HL-60 (cell line): ENCODE data around the gene CNTNAP2.

Experiments
- DNase-seq, 2 experiments: peaks; one replicate each; pipeline ENCODE4 v3.0.0-alpha.2; 2010 to 2020; ENCODE audit warnings: low read depth in 1 of 2, low spot score in 1 of 2
- H3K27ac ChIP-seq: fragments of 250-450 bp; sonication (Bioruptor Pico); replicated peaks from 2 replicates; pipeline ENCODE4 v1.5.1; 2020; ENCODE audit warnings: mild to moderate bottlenecking, moderate library complexity
- H3K27me3 ChIP-seq: fragments of 250-450 bp; sonication (Bioruptor Pico); 2 replicates; pipeline ENCODE4 v1.5.1; 2021; ENCODE audit warnings: mild to moderate bottlenecking, moderate library complexity; ENCODE audit not compliant: insufficient read depth, poor library complexity, severe bottlenecking
- H3K4me3 ChIP-seq: replicated peaks from 2 replicates; pipeline ENCODE4 v1.5.1; 2011; ENCODE audit warnings: mild to moderate bottlenecking, control low read depth, low read length; ENCODE audit not compliant: insufficient read depth
- GABPA ChIP-seq: IDR thresholded peaks from 2 replicates; pipeline ENCODE4 v1.6.1; 2012; ENCODE audit warnings: low read depth
- POLR2AphosphoS5 ChIP-seq: IDR thresholded peaks from 2 replicates; pipeline ENCODE4 v1.6.1; 2012; ENCODE audit warnings: low read depth
- SPI1 ChIP-seq: IDR thresholded peaks from 2 replicates; pipeline ENCODE4 v1.6.1; 2012; ENCODE audit warnings: low read depth, mild to moderate bottlenecking, borderline replicate concordance
- TF ChIP-seq, protein P1 (sequence below): IDR thresholded peaks from one replicate; pipeline ENCODE4 v1.5.1; 2011; ENCODE audit warnings: low read length, control low read depth, inconsistent platforms; ENCODE audit not compliant: insufficient read depth
- TF ChIP-seq, protein P2 (sequence below): IDR thresholded peaks from 2 replicates; pipeline ENCODE4 v1.6.1; 2012; ENCODE audit warnings: low read depth; ENCODE audit not compliant: insufficient replicate concordance

The CNTNAP2 gene

DNA sequence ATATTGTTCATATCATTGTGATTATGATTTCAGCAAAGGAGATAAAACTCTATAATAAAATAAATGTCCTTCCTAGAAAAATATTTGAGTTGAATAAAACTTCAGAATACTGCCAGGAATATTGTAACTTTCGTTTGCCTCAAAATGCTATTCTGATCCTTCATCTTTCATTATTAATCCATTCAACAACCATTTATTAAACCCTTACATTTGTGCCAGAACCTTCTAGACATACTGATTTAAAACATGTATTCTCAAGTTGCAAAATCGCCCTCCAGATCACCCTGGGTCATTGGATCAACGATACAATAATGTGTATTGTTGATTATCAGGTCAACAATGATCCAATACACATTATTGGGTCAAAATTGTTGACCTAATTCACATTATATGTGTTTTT lies 759.8 kb downstream of the CNTNAP2 start:
- Histone ChIP-seq H3K27ac (no peak overlapping the region), H3K27me3 (no peaks in the 10 kb centered on the region), H3K4me3 (no peak overlapping the region)
- TF ChIP-seq, protein P1, sequence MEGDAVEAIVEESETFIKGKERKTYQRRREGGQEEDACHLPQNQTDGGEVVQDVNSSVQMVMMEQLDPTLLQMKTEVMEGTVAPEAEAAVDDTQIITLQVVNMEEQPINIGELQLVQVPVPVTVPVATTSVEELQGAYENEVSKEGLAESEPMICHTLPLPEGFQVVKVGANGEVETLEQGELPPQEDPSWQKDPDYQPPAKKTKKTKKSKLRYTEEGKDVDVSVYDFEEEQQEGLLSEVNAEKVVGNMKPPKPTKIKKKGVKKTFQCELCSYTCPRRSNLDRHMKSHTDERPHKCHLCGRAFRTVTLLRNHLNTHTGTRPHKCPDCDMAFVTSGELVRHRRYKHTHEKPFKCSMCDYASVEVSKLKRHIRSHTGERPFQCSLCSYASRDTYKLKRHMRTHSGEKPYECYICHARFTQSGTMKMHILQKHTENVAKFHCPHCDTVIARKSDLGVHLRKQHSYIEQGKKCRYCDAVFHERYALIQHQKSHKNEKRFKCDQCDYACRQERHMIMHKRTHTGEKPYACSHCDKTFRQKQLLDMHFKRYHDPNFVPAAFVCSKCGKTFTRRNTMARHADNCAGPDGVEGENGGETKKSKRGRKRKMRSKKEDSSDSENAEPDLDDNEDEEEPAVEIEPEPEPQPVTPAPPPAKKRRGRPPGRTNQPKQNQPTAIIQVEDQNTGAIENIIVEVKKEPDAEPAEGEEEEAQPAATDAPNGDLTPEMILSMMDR = no peak
- TF ChIP-seq GABPA (no peak), POLR2AphosphoS5 (no peak), SPI1 (no peak)
- TF ChIP-seq, protein P2, sequence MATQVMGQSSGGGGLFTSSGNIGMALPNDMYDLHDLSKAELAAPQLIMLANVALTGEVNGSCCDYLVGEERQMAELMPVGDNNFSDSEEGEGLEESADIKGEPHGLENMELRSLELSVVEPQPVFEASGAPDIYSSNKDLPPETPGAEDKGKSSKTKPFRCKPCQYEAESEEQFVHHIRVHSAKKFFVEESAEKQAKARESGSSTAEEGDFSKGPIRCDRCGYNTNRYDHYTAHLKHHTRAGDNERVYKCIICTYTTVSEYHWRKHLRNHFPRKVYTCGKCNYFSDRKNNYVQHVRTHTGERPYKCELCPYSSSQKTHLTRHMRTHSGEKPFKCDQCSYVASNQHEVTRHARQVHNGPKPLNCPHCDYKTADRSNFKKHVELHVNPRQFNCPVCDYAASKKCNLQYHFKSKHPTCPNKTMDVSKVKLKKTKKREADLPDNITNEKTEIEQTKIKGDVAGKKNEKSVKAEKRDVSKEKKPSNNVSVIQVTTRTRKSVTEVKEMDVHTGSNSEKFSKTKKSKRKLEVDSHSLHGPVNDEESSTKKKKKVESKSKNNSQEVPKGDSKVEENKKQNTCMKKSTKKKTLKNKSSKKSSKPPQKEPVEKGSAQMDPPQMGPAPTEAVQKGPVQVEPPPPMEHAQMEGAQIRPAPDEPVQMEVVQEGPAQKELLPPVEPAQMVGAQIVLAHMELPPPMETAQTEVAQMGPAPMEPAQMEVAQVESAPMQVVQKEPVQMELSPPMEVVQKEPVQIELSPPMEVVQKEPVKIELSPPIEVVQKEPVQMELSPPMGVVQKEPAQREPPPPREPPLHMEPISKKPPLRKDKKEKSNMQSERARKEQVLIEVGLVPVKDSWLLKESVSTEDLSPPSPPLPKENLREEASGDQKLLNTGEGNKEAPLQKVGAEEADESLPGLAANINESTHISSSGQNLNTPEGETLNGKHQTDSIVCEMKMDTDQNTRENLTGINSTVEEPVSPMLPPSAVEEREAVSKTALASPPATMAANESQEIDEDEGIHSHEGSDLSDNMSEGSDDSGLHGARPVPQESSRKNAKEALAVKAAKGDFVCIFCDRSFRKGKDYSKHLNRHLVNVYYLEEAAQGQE = no peak
- DNase-seq = no peak

DNA sequence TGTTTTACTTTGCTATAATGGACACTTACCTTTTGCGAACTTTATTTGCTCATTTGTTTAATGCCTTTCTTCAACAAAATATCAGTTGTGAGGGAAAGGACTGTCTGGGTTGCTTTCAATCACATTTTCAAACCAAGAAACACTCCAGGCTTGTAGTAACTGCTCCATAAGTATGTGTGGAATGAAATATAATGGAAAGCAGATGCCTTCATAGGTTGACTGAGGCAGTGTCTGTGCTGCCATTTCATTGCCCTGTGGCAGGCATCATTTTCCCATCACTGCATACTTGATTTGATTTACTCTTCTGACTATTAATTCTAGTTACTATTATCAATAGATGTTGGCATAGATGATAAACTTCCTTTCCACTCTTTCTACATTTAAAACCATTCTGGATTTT lies 762.3 kb downstream of the CNTNAP2 start:
- H3K27me3 ChIP-seq = no peaks in the 10 kb centered on the region
- DNase-seq = no peak
- no peak overlapping the region for H3K27ac ChIP-seq
- TF ChIP-seq, protein P2 = no peak
- no peak for TF ChIP-seq SPI1
- no peak for TF ChIP-seq POLR2AphosphoS5
- TF ChIP-seq GABPA = no peak
- TF ChIP-seq, protein P1 = no peak
- no peak overlapping the region for H3K4me3 ChIP-seq

DNA sequence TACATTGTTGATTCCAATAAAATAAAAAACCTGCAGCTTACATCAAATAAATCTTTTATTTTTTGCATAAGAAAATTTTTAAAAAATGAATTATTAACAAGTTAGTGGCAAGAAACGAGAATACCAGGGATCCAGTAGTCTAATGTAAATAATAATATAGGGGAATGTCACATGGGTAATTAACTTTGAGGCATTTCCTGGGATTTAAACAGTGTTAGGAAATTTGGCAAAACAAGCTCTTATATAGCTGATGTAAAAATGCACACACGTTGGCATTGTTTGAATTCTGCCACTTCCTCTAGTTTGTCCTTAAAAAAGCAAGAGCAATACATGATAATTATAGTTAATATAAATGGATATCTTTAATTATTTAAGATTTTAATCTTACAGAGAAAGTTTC lies 768.6 kb downstream of the CNTNAP2 start:
- no peak for DNase-seq
- Histone ChIP-seq H3K27ac (no peak overlapping the region), H3K27me3 (no peaks in the 10 kb centered on the region), H3K4me3 (no peak overlapping the region)
- TF ChIP-seq, protein P2 = no peak
- TF ChIP-seq GABPA = no peak
- no peak for TF ChIP-seq SPI1
- TF ChIP-seq, protein P1 = no peak
- no peak for TF ChIP-seq POLR2AphosphoS5
